IPS-11a (cell line): ENCODE results near the gene PRKCH.

Experiments used
- H3K4me3 ChIP-seq: one replicate; pipeline ENCODE4 v1.5.1; 2013; ENCODE audit warnings: low read depth, low read length, control low read depth

The PRKCH gene

GRCh38 chr14:61484826-61485584 is 163.6 kb downstream of the PRKCH start:
- no peak overlapping the region for H3K4me3 ChIP-seq

- no peak overlapping the region for H3K4me3 ChIP-seq
Observed at GRCh38 chr14:61485661-61486060, 164.3 kb downstream of the PRKCH start.

- no peak overlapping the region for H3K4me3 ChIP-seq
Observed at GRCh38 chr14:61486930-61487495, 165.6 kb downstream of the PRKCH start.

- no peak overlapping the region for H3K4me3 ChIP-seq
Observed at GRCh38 chr14:61488417-61489401, 167.3 kb downstream of the PRKCH start.

GRCh38 chr14:61489512-61489911 is 168.1 kb downstream of the PRKCH start:
- no peak overlapping the region for H3K4me3 ChIP-seq

- H3K4me3 ChIP-seq = no peak overlapping the region
Observed at GRCh38 chr14:61489932-61490331, 168.6 kb downstream of the PRKCH start.

GRCh38 chr14:61491224-61491623 is 169.8 kb downstream of the PRKCH start:
- H3K4me3 ChIP-seq = no peak overlapping the region

GRCh38 chr14:61491876-61492434 is 170.6 kb downstream of the PRKCH start:
- H3K4me3 ChIP-seq = no peak overlapping the region

- H3K4me3 ChIP-seq = no peak overlapping the region
Observed at GRCh38 chr14:61492474-61492873, 171.1 kb downstream of the PRKCH start.

GRCh38 chr14:61493239-61493638 is 171.9 kb downstream of the PRKCH start:
- no peak overlapping the region for H3K4me3 ChIP-seq

GRCh38 chr14:61494018-61494417 is 172.6 kb downstream of the PRKCH start:
- H3K4me3 ChIP-seq = no peak overlapping the region

- no peak overlapping the region for H3K4me3 ChIP-seq
Observed at GRCh38 chr14:61495809-61496208, 174.4 kb downstream of the PRKCH start.

GRCh38 chr14:61498303-61498702 is 176.9 kb downstream of the PRKCH start:
- no peak overlapping the region for H3K4me3 ChIP-seq

GRCh38 chr14:61498811-61499210 is 177.4 kb downstream of the PRKCH start:
- no peak overlapping the region for H3K4me3 ChIP-seq

GRCh38 chr14:61499991-61500390 is 178.6 kb downstream of the PRKCH start:
- no peak overlapping the region for H3K4me3 ChIP-seq

- no peak overlapping the region for H3K4me3 ChIP-seq
Observed at GRCh38 chr14:61501714-61502458, 180.5 kb downstream of the PRKCH start.

- no peak overlapping the region for H3K4me3 ChIP-seq
Observed at GRCh38 chr14:61502459-61503093, 181.2 kb downstream of the PRKCH start.

- no peak overlapping the region for H3K4me3 ChIP-seq
Observed at GRCh38 chr14:61503167-61503801, 181.9 kb downstream of the PRKCH start.

- H3K4me3 ChIP-seq = no peak overlapping the region
Observed at GRCh38 chr14:61504901-61505300, 183.5 kb downstream of the PRKCH start.
